ENCODE measurements around the gene PCDH7. TPM values are rescaled to one million over a fixed set of nuclear protein-coding genes. Genes with fewer than 3 reads are reported as not detected.

The PCDH7 gene
- total and polyA plus RNA-seq, 2 experiments from 2014 or later = 2.4 to 10.8 TPM

- Histone ChIP-seq H4K20me1 (replicated peaks; ENCODE audit: insufficient read depth) (no peaks in the 10 kb centered on the region; the same call in 1 of the 2 replicates), H3K27ac (ENCODE audit: low read depth) (no peak overlapping the region), H3K9me2 (ENCODE audit: insufficient read depth) (peaks cover 3% of the 10 kb centered on the region; the same call in 1 of the 2 replicates), H3K4me1 (ENCODE audit: insufficient read depth) (no peaks in the 10 kb centered on the region), H3F3A (replicated peaks; ENCODE audit: low read depth) (no peaks in the 10 kb centered on the region), H3K27me3 (ENCODE audit: insufficient read depth) (no peaks in the 10 kb centered on the region), H2AFZ (no peak overlapping the region), H3K4me2 (no peak overlapping the region), H3K4me3 (no peak overlapping the region), H3K36me3 (ENCODE audit: insufficient read depth) (no peaks in the 10 kb centered on the region), H3K79me2 (replicated peaks; ENCODE audit: insufficient read depth) (no peaks in the 10 kb centered on the region)
- no peak for TF ChIP-seq JUNB (IDR thresholded peaks at IDR 0.05; ENCODE audit: unreplicated experiment)
- no peak for TF ChIP-seq NANOG (IDR thresholded peaks at IDR 0.05; ENCODE audit: borderline replicate concordance)
- no peak for TF ChIP-seq REST (IDR thresholded peaks at IDR 0.05; ENCODE audit: unreplicated experiment)
- TF ChIP-seq, protein P1, sequence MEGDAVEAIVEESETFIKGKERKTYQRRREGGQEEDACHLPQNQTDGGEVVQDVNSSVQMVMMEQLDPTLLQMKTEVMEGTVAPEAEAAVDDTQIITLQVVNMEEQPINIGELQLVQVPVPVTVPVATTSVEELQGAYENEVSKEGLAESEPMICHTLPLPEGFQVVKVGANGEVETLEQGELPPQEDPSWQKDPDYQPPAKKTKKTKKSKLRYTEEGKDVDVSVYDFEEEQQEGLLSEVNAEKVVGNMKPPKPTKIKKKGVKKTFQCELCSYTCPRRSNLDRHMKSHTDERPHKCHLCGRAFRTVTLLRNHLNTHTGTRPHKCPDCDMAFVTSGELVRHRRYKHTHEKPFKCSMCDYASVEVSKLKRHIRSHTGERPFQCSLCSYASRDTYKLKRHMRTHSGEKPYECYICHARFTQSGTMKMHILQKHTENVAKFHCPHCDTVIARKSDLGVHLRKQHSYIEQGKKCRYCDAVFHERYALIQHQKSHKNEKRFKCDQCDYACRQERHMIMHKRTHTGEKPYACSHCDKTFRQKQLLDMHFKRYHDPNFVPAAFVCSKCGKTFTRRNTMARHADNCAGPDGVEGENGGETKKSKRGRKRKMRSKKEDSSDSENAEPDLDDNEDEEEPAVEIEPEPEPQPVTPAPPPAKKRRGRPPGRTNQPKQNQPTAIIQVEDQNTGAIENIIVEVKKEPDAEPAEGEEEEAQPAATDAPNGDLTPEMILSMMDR (conservative IDR thresholded peaks at IDR 0.05; ENCODE audit: low read depth in 2 of 2) = no peak
- TF ChIP-seq STAT1 (IDR thresholded peaks at IDR 0.05; ENCODE audit: unreplicated experiment) = no peak
- TF ChIP-seq ETS1 (IDR thresholded peaks at IDR 0.05) = no peak
- TF ChIP-seq ZNF331 (CRISPR knock-in tag; IDR thresholded peaks at IDR 0.05; ENCODE audit: low read depth) = no peak
- TF ChIP-seq EZH2phosphoT487 (IDR thresholded peaks at IDR 0.05; ENCODE audit: unreplicated experiment) = no peak
- no peak for TF ChIP-seq POLR2AphosphoS5 (IDR thresholded peaks at IDR 0.05; ENCODE audit: low read depth)
- no peak for TF ChIP-seq ZNF462 (CRISPR knock-in tag; IDR thresholded peaks at IDR 0.05)
- TF ChIP-seq ZNF114 (CRISPR knock-in tag; IDR thresholded peaks at IDR 0.05) = no peak
- TF ChIP-seq CREB1 (CRISPR knock-in tag; IDR thresholded peaks at IDR 0.05; ENCODE audit: low read depth) = no peak
- no peak for TF ChIP-seq EZH2 (IDR thresholded peaks at IDR 0.05; ENCODE audit: low read depth, unreplicated experiment)
- no peaks in the 10 kb centered on the region for H3K36me3 Mint-ChIP-seq (ENCODE audit: low read depth)
- no peaks in the 10 kb centered on the region for H3K9me3 Mint-ChIP-seq
- ATAC-seq (no peak), DNase-seq (ENCODE audit: low spot score) (no peak)
- H3K4me3 Mint-ChIP-seq = no peak overlapping the region
- peaks cover 4% of the 10 kb centered on the region; the same call in 2 of the 3 replicates for H3K4me1 Mint-ChIP-seq
- no peak overlapping the region for H3K27ac Mint-ChIP-seq
- no peaks in the 10 kb centered on the region for H3K27me3 Mint-ChIP-seq (ENCODE audit: insufficient read depth, low read depth, poor library complexity)
These were observed 40.4 kb downstream of the PCDH7 start for GRCh38 chr4:30760551-30760950.
